HepG2 (cell line): ENCODE results near the gene KDM7A. TPM values are rescaled to one million over a fixed set of nuclear protein-coding genes. Genes with fewer than 3 reads are reported as not detected.

Experiments
- ATAC-seq: fragments of 200-7000 bp; cut with Tn5 transposase; 3 replicates; pipeline ENCODE4 v1.9.1; 2020; ENCODE audit warnings: mild to moderate bottlenecking, moderate library complexity
- BruUV-seq: library from RNA; stranded (reverse); fragments of 400-500 nt; replicated peaks from 2 replicates; lab custom pipeline; 2021; lab: Mats Ljungman, UMichigan
- CTCF ChIA-PET: fragments of 300-600 bp; formaldehyde crosslinking; extraction: SDS; loops from one replicate; lab custom pipeline; 2021; ENCODE audit warnings: low total read pairs, inconsistent platforms, low intra/inter-chr PET ratio; lab: Yijun Ruan, JAX
- POLR2A ChIA-PET: fragments of 350-600 bp; sonication (Branson Sonifier 250); formaldehyde crosslinking; loops from one replicate; lab custom pipeline; 2020; ENCODE audit warnings: antibody characterized with exemption, inconsistent platforms; lab: Yijun Ruan, JAX
- DNase-seq: peaks from one replicate; pipeline ENCODE4 v3.0.0-alpha.2; 2015; ENCODE audit warnings: low spot score
- FAIRE-seq: peaks from 3 replicates; lab custom pipeline; 2011; peaks lifted over from hg19 to GRCh38; lab: Jason Lieb, UNC
- H2AFZ ChIP-seq: one replicate; pipeline ENCODE4 v1.6.1; 2011; ENCODE audit warnings: low read length, inconsistent platforms
- H3K27ac ChIP-seq: fragments of 300-600 bp; 3 replicates; pipeline ENCODE4 v1.8.0; 2011; ENCODE audit warnings: mixed run types, mild to moderate bottlenecking, mixed read lengths, low read length, inconsistent platforms; ENCODE audit not compliant: insufficient read depth; ENCODE audit errors: extremely low read length
- H3K27me3 ChIP-seq, 2 experiments: fragments of 200-600 bp in 1 of 2; 2 replicates in 1 of 2; 3 replicates in 1 of 2; pipeline versions ENCODE4 v1.6.0 to v1.8.0; 2011; ENCODE audit warnings: low read length in 2 of 2, mild to moderate bottlenecking in 2 of 2, moderate library complexity in 2 of 2, inconsistent platforms in 1 of 2; ENCODE audit not compliant: insufficient read depth in 2 of 2, control insufficient read depth in 1 of 2
- H3K36me3 ChIP-seq, 2 experiments: fragments of 200-600 bp in 1 of 2; replicated peaks in 1 of 2; 2 replicates in 1 of 2; 3 replicates in 1 of 2; pipeline versions ENCODE4 v1.5.1 to v1.8.0; 2011; ENCODE audit warnings: low read length in 2 of 2, inconsistent platforms in 1 of 2; ENCODE audit not compliant: insufficient read depth in 2 of 2, control insufficient read depth in 1 of 2
- H3K4me1 ChIP-seq: 2 replicates; pipeline ENCODE4 v1.5.1; 2012; ENCODE audit warnings: low read length, inconsistent platforms; ENCODE audit not compliant: insufficient read depth
- H3K4me2 ChIP-seq: 2 replicates; pipeline ENCODE4 v1.6.0; 2011; ENCODE audit warnings: low read depth, low read length, inconsistent platforms
- H3K4me3 ChIP-seq, 3 experiments: fragments of 200-600 bp in 1 of 3; sonication (generic), shearing (Covaris generic) in 1 of 3; replicated peaks in 1 of 3; 2 replicates each; pipeline ENCODE4 v1.5.1; 2011 to 2016; ENCODE audit warnings: low read length in 3 of 3, inconsistent platforms in 2 of 3, low read depth in 2 of 3, mild to moderate bottlenecking in 2 of 3, control low read depth in 1 of 3, mixed read lengths in 1 of 3; ENCODE audit not compliant: insufficient read depth in 1 of 3
- H3K79me2 ChIP-seq: one replicate; pipeline ENCODE4 v1.6.1; 2011; ENCODE audit warnings: low read length, inconsistent platforms; ENCODE audit not compliant: insufficient read depth
- H3K9ac ChIP-seq: 2 replicates; pipeline ENCODE4 v1.6.0; 2011; ENCODE audit warnings: mild to moderate bottlenecking, low read depth, low read length, inconsistent platforms; ENCODE audit not compliant: insufficient read depth
- H3K9me3 ChIP-seq: 2 replicates; pipeline ENCODE4 v1.5.1; 2012; ENCODE audit warnings: mild to moderate bottlenecking, low read length
- H4K20me1 ChIP-seq: 2 replicates; pipeline ENCODE4 v1.6.0; 2011; ENCODE audit warnings: inconsistent platforms, mild to moderate bottlenecking, low read length, moderate library complexity; ENCODE audit not compliant: insufficient read depth
- AKAP8 ChIP-seq: sonication (generic); formaldehyde crosslinking; IDR thresholded peaks from 2 replicates; pipeline ENCODE4 v1.5.1; 2020; ENCODE audit warnings: mild to moderate bottlenecking, missing genetic modification reagents
- ELF3 ChIP-seq: IDR thresholded peaks from 2 replicates; pipeline ENCODE4 v1.6.1; 2016; ENCODE audit warnings: missing genetic modification reagents, missing compliant biosample characterization
- RBM22 ChIP-seq: fragments of 200-400 bp; formaldehyde crosslinking; optimal IDR thresholded peaks from 2 replicates; pipeline ENCODE3; 2017; ENCODE audit warnings: mild to moderate bottlenecking, low read length, moderate library complexity
- ZNF777 ChIP-seq: sonication (generic); formaldehyde crosslinking; IDR thresholded peaks from 2 replicates; pipeline ENCODE4 v1.4.0; 2020; ENCODE audit warnings: missing genetic modification reagents
- WGBS: methylation state at CpG from one replicate; pipeline ENCODE4 v1.1.6; 2017; ENCODE audit warnings: low lambda C conversion rate; 5-methylcytosine and 5-hydroxymethylcytosine counted together
- in situ Hi-C: cut with HindIII; loops from 2 replicates; pipeline ENCODE4 v1.10.0; 2017; ENCODE audit warnings: low pct_unique_long_range_greater_than_20kb; ENCODE audit not compliant: extremely low pct_ligation_motif_present
- intact Hi-C: fragments of 100-400 bp; cut with micrococcal nuclease; formaldehyde crosslinking; loops from one replicate; pipeline ENCODE4 v1.10.0; 2022; ENCODE audit not compliant: unreplicated experiment
- polyA plus RNA-seq, 8 experiments: library from polyadenylated mRNA; depleted of rRNA in 3 of 8; stranded (reverse) in 7 of 8; unstranded in 1 of 8; fragments of >200 nt; fragmentation: Illumina TruSeq in 4 of 8; extraction: Trizol in 4 of 8; gene quantifications; 2 replicates each; pipeline versions ENCODE4 v1.2.1 to v1.2.3, GENCODE V29; 2011 to 2016; ENCODE audit warnings: low read depth in 4 of 8, missing spikeins in 1 of 8, mixed read lengths in 1 of 8; ENCODE audit not compliant: insufficient read depth in 1 of 8
- total RNA-seq, 5 experiments: library from RNA; depleted of rRNA; stranded (reverse); fragments of >200 nt; fragmentation: Illumina TruSeq; extraction: Trizol; gene quantifications; 2 replicates each; pipeline ENCODE4 v1.2.3, GENCODE V29; 2016; ENCODE audit warnings: low read depth in 1 of 5

Gene KDM7A
- total and polyA plus RNA-seq, 2 of the 13 experiments (the other 11 are each of a cell fraction or from before 2014, with no cell fraction given): 10.8 to 16.8 TPM

DNA sequence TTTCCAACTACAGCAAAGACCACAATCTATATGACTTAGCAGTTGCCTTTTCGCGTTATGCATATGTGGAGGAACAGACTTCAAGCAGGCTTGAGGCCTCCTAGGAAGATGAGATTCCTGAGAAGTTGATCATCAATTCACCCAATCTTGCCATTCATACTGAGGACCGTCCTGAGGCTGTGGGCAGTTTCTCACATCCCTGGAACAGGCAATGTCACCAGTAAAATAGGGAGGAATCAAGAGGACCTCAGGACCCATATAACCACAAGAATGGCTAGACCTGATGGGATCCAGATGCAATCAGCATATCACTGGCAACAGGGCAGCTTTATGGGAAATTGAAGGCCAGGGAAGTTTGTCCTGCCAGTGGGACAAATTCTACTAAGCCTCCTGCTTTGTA, 17.3 kb downstream of the KDM7A start:
- DNase-seq (no peak), FAIRE-seq (no peak), ATAC-seq (no peak)
- H3K79me2 ChIP-seq: peaks cover 94% of the 10 kb centered on the region
- no peaks in the 10 kb centered on the region for H3K27me3 ChIP-seq
- TF ChIP-seq RBM22: peak; percentile 15
- no peak for TF ChIP-seq ZNF777 (CRISPR knock-in tag)
- no peak for TF ChIP-seq AKAP8 (CRISPR knock-in tag)
- H2AFZ ChIP-seq: no peak overlapping the region
- WGBS: 100% methylated on average over 3 of the region's 3 CpGs
- intact Hi-C loops (no loop called here), in situ Hi-C loops (no loop called here)
- peaks cover 97% of the 10 kb centered on the region for H4K20me1 ChIP-seq
- BruUV-seq: TSS peak; percentile 14
- H3K27ac ChIP-seq: no peak overlapping the region
- no peak overlapping the region for H3K4me2 ChIP-seq
- no peak overlapping the region for H3K4me3 ChIP-seq
- CTCF ChIA-PET: no interaction called here
- POLR2A ChIA-PET: no interaction called here
- peaks cover 10 to 45% of the 10 kb centered on the region in 2 experiments; a peak in 4 of 5 replicates for H3K36me3 ChIP-seq
- no peak overlapping the region for H3K9ac ChIP-seq
- H3K9me3 ChIP-seq: no peaks in the 10 kb centered on the region
- peaks cover 66% of the 10 kb centered on the region for H3K4me1 ChIP-seq

DNA sequence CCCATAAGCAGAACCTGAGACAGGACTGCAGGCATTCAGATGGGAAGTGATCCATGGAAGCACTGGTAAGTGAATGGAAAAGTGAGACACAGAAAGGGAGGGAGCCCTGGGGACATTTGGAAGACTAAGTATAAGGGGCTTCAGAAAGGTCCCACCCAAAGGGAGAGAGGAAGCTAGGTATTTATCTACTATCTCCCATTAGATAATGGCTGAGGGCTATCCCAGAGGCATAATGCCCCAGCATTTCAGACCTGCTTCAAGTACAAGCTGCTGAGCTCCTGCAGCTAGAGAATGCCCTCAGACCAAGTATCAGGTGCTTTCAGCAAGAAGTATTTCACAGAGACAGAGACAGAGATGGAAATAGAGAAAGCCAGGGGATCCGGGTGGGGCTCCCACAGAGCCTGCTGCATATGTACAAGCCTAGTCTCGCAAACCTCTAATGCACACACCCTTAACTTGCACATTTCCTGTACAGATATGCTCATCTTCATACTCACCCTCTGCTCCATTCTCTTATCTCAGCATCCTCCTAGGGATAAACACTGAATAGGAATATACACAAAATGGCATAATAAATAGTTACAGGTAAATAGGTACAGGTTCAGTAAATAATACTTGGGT, 20.2 kb downstream of the KDM7A start:
- intact Hi-C loops: no loop called here
- no peak overlapping the region for H3K9ac ChIP-seq
- no TSS peak for BruUV-seq
- no peak overlapping the region for H3K27ac ChIP-seq
- ChIA-PET CTCF (no interaction called here), POLR2A (no interaction called here)
- no peaks in the 10 kb centered on the region for H3K27me3 ChIP-seq
- H3K4me2 ChIP-seq: no peak overlapping the region
- in situ Hi-C loops: no loop called here
- peaks cover 10 to 45% of the 10 kb centered on the region in 2 experiments; a peak in 4 of 5 replicates for H3K36me3 ChIP-seq
- WGBS: 93% methylated on average over 2 of the region's 2 CpGs
- H3K4me3 ChIP-seq: no peak overlapping the region
- H3K79me2 ChIP-seq: peaks cover 94% of the 10 kb centered on the region
- TF ChIP-seq ELF3: no peak
- peak; percentile 88 for TF ChIP-seq RBM22
- ATAC-seq (no peak; the same call in 2 of the 3 replicates), DNase-seq (no peak), FAIRE-seq (no peak)
- H3K9me3 ChIP-seq: no peaks in the 10 kb centered on the region
- peaks cover 62% of the 10 kb centered on the region for H3K4me1 ChIP-seq
- H2AFZ ChIP-seq: no peak overlapping the region
- H4K20me1 ChIP-seq: peaks cover 97% of the 10 kb centered on the region
